Keratinocyte (primary cell): ENCODE measurements around the gene SLC10A4.

Experiments used
- CTCF ChIP-seq, 3 experiments: IDR thresholded peaks in 1 of 3; conservative IDR thresholded peaks in 1 of 3; optimal IDR thresholded peaks in 1 of 3; 2 replicates in 2 of 3; 3 replicates in 1 of 3; pipeline versions ENCODE3 to v1.5.1; 2011; ENCODE audit warnings: low read length in 3 of 3, mild to moderate bottlenecking in 3 of 3, moderate library complexity in 2 of 3, control low read depth in 1 of 3, inconsistent platforms in 1 of 3; ENCODE audit not compliant: insufficient read depth in 2 of 3; ENCODE audit errors: extremely low read depth in 1 of 3
- EZH2 ChIP-seq: IDR thresholded peaks from one replicate; pipeline ENCODE4 v1.6.1; 2012; ENCODE audit warnings: inconsistent platforms, mild to moderate bottlenecking, low read length, moderate library complexity

GRCh38 chr4:48489683-48490011 lies 6.5 kb downstream of the SLC10A4 start:
- no peak for TF ChIP-seq CTCF (optimal IDR thresholded peaks at IDR 0.05 in 1 of 3, IDR thresholded peaks at IDR 0.05 in 1 of 3, conservative IDR thresholded peaks at IDR 0.05 in 1 of 3; ENCODE audit: extremely low read depth in 1 of 3, insufficient read depth in 2 of 3, low read length in 3 of 3)
- TF ChIP-seq EZH2, result no peak
